Measurements from ENCODE around the gene RFX3.

DNA sequence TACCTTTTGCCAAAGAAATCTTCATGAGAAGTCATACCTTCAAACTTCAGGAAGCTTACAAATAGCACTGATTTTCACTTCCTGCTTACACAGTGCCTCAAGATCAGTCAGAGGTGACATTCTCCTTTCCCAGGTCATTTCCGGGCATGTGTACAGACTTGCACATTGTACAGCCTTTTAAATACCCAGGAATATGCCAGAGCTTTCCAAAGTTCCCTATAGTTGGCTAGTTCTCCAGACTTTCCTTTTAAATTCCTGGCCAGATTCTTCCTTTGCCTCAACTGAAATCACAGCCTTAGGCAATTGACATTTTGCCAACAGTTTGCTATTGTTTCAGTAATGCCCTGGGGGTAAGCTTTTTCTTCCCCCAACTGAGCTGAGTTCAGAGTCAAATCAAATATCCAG lies 47.2 kb downstream of the RFX3 start:
- no peak for TF ChIP-seq EZH2phosphoT487 (conservative IDR thresholded peaks at IDR 0.05; ENCODE audit: low read length)
- TF ChIP-seq, protein P1, sequence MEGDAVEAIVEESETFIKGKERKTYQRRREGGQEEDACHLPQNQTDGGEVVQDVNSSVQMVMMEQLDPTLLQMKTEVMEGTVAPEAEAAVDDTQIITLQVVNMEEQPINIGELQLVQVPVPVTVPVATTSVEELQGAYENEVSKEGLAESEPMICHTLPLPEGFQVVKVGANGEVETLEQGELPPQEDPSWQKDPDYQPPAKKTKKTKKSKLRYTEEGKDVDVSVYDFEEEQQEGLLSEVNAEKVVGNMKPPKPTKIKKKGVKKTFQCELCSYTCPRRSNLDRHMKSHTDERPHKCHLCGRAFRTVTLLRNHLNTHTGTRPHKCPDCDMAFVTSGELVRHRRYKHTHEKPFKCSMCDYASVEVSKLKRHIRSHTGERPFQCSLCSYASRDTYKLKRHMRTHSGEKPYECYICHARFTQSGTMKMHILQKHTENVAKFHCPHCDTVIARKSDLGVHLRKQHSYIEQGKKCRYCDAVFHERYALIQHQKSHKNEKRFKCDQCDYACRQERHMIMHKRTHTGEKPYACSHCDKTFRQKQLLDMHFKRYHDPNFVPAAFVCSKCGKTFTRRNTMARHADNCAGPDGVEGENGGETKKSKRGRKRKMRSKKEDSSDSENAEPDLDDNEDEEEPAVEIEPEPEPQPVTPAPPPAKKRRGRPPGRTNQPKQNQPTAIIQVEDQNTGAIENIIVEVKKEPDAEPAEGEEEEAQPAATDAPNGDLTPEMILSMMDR (IDR thresholded peaks at IDR 0.05; ENCODE audit: insufficient read depth, low read length, poor library complexity, severe bottlenecking): no peak

Data from SU-DHL-6 (cell line).